Measurements from ENCODE around the gene ACTRT3. TPM values are rescaled to one million over a fixed set of nuclear protein-coding genes. Genes with fewer than 3 reads are reported as not detected.
"Not testable (repeated sequence)": the region's sequence is repeated elsewhere in the genome, so short reads cannot be mapped to it uniquely, and the experiment has no call there.

The ACTRT3 gene
- total and polyA plus RNA-seq, 11 donors: 0.18 to 1.3 (median 0.54) TPM

- no peak for TF ChIP-seq CTCF (IDR thresholded peaks at IDR 0.05)
- no peak for TF ChIP-seq POLR2A (IDR thresholded peaks at IDR 0.05)
- WGBS, 4 donors: 63 to 75% (median 66%) methylated on average over 2 of the region's 2 CpGs
- Histone ChIP-seq H3K27me3 (no peaks in the 10 kb centered on the region), H3K4me1 (peaks cover 0 to under 1% (median 0%) of the 10 kb centered on the region in 12 donors), H3K9me3 (peaks cover 0 to 32% (median 7%) of the 10 kb centered on the region in 12 donors), H3K36me3 (no peaks in the 10 kb centered on the region), H3K4me3 (no peak overlapping the region), H3K27ac (no peak overlapping the region)
- no peak for ATAC-seq
- no peak for DNase-seq
- intact Hi-C loops (cut with DNase I): no loop called here
Observed at GRCh38 chr3:169739067-169739466, 30.3 kb downstream of the ACTRT3 start.

GRCh38 chr3:169731857-169732256 lies 37.5 kb downstream of the ACTRT3 start:
- H3K36me3 ChIP-seq; DNase-seq; H3K27ac ChIP-seq; ATAC-seq; H3K4me3 ChIP-seq; intact Hi-C loops (cut with DNase I); H3K4me1 ChIP-seq; H3K27me3 ChIP-seq: not testable (repeated sequence)
- H3K9me3 ChIP-seq: peaks cover 0 to 48% (median 18%) of the 10 kb centered on the region in 12 donors

- no peak for ATAC-seq
- Histone ChIP-seq H3K4me1 (no peaks in the 10 kb centered on the region), H3K27ac (no peak overlapping the region), H3K9me3 (no peaks in the 10 kb centered on the region), H3K27me3 (no peaks in the 10 kb centered on the region), H3K36me3 (no peaks in the 10 kb centered on the region), H3K4me3 (no peak overlapping the region)
- DNase-seq: no peak
- intact Hi-C loops (cut with DNase I): no loop called here
- TF ChIP-seq POLR2A (IDR thresholded peaks at IDR 0.05) (no peak), CTCF (IDR thresholded peaks at IDR 0.05) (no peak)
Observed at GRCh38 chr3:169722724-169723123, 46.6 kb downstream of the ACTRT3 start.

- H3K4me1 ChIP-seq; H3K27me3 ChIP-seq; intact Hi-C loops (cut with DNase I); H3K36me3 ChIP-seq; H3K27ac ChIP-seq; H3K9me3 ChIP-seq; ATAC-seq; DNase-seq; H3K4me3 ChIP-seq: not testable (repeated sequence)
- WGBS, 4 donors: 91 to 97% (median 95%) methylated on average over 3 to 4 of the region's 4 CpGs
Observed at GRCh38 chr3:169718415-169718814, 50.9 kb downstream of the ACTRT3 start.

Other genes starting within 250 kb of the ACTRT3 start
- 10 to 100 TPM; 11.2 to 22.4 (median 17.1) TPM for gene MECOM, start 105.8 kb downstream of the ACTRT3 start, total RNA-seq
- 1 to 10 TPM; 5.8 to 9.2 TPM for gene MECOM, start 105.8 kb downstream of the ACTRT3 start, polyA plus RNA-seq
- gene TERC, start 4.5 kb downstream of the ACTRT3 start, total RNA-seq: 10 to 100 TPM in 2 of 9 donors, 1 to 10 TPM in 5, not detected in 2; 1.0 to 60.8 (median 3.1) TPM
- not detected for gene TERC, start 4.5 kb downstream of the ACTRT3 start, polyA plus RNA-seq
- gene MYNN, start 3.8 kb upstream of the ACTRT3 start, total RNA-seq: 10 to 100 TPM in 7 of 9 donors, 1 to 10 TPM in 2; 8.8 to 14.1 (median 10.5) TPM
- gene MYNN, start 3.8 kb upstream of the ACTRT3 start, polyA plus RNA-seq: 1 to 10 TPM; 5.0 to 9.9 TPM
- gene LRRIQ4, start 43.3 kb upstream of the ACTRT3 start, total RNA-seq: not detected
- gene LRRIQ4, start 43.3 kb upstream of the ACTRT3 start, polyA plus RNA-seq: not detected
- 1 to 10 TPM in 6 of 9 donors, under 1 TPM in 2, not detected in 1; 0.60 to 2.4 (median 1.6) TPM for gene LRRC34, start 43.3 kb upstream of the ACTRT3 start, total RNA-seq
- under 1 TPM; 0.91 to 0.93 TPM for gene LRRC34, start 43.3 kb upstream of the ACTRT3 start, polyA plus RNA-seq
- under 1 TPM in 1 of 9 donors, not detected in 8; 0.12 TPM for gene LRRC31, start 100.4 kb upstream of the ACTRT3 start, total RNA-seq
- gene LRRC31, start 100.4 kb upstream of the ACTRT3 start, polyA plus RNA-seq: not detected
- not detected for gene SAMD7, start 142.0 kb upstream of the ACTRT3 start, total RNA-seq
- not detected for gene SAMD7, start 142.0 kb upstream of the ACTRT3 start, polyA plus RNA-seq
- 100 to 1,000 TPM in 1 of 9 donors, 10 to 100 TPM in 8; 29.5 to 104 (median 75.2) TPM for gene SEC62, start 197.2 kb upstream of the ACTRT3 start, total RNA-seq
- 10 to 100 TPM; 42.1 to 53.2 TPM for gene SEC62, start 197.2 kb upstream of the ACTRT3 start, polyA plus RNA-seq